Measurements from ENCODE around the gene CREB3L2.

DNA sequence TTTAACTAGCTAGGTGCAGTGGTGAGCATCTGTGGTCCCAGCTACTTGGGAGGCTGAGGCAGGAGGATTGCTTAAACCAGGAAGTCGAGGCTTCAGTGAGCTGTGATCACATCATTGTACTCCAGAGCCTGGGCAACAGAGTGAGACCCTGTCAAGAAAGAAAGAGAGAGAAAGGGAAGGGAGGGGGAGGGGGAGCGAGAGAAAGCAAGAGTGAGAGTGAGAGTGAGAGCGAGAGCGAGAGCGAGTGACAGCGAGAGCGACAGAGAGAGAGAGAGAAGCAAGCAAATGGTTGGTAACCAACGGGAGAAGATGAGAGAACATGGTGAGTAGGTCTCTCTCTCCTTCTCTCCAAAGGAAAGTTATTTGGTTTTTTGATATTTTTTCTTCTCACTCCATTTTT is 85.3 kb downstream of the CREB3L2 start:
- no peak for TF ChIP-seq EZH2 (IDR thresholded peaks at IDR 0.05; ENCODE audit: low read length, unreplicated experiment)
- TF ChIP-seq, protein P1, sequence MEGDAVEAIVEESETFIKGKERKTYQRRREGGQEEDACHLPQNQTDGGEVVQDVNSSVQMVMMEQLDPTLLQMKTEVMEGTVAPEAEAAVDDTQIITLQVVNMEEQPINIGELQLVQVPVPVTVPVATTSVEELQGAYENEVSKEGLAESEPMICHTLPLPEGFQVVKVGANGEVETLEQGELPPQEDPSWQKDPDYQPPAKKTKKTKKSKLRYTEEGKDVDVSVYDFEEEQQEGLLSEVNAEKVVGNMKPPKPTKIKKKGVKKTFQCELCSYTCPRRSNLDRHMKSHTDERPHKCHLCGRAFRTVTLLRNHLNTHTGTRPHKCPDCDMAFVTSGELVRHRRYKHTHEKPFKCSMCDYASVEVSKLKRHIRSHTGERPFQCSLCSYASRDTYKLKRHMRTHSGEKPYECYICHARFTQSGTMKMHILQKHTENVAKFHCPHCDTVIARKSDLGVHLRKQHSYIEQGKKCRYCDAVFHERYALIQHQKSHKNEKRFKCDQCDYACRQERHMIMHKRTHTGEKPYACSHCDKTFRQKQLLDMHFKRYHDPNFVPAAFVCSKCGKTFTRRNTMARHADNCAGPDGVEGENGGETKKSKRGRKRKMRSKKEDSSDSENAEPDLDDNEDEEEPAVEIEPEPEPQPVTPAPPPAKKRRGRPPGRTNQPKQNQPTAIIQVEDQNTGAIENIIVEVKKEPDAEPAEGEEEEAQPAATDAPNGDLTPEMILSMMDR (conservative IDR thresholded peaks at IDR 0.05; ENCODE audit: low read depth, low read length), result no peak

Measured in PC-3 (cell line).